Stimulated activated CD8-positive, alpha-beta memory T cell treated with anti-CD3 and anti-CD28 coated beads, Interleukin-4, amount 100 ng/mL, for 24 hours (primary cell): ENCODE data around the gene CBL.

Source experiments
- DNase-seq: peaks from one replicate; pipeline ENCODE4 v3.0.0-alpha.2; 2020; ENCODE audit warnings: low read depth

The CBL gene

DNA sequence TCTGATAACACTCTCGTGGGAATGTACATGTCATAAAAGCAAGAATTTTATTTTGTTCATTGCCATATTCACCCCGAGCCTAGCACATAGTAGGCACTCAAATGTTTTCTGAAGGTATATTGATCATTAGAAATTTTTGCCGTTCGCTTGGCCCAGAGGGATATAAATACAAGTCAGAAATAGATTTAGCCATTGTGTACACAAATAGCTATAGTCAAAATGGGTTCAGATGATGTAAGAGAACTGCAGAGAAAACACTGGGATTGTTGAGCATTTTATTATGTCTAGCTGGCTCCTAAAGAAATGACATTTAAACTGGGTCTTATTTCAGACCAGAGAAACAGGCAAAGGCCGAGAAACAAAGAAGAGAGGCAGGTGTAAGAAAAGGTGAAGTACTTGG lies 61.5 kb downstream of the CBL start:
- DNase-seq = no peak

DNA sequence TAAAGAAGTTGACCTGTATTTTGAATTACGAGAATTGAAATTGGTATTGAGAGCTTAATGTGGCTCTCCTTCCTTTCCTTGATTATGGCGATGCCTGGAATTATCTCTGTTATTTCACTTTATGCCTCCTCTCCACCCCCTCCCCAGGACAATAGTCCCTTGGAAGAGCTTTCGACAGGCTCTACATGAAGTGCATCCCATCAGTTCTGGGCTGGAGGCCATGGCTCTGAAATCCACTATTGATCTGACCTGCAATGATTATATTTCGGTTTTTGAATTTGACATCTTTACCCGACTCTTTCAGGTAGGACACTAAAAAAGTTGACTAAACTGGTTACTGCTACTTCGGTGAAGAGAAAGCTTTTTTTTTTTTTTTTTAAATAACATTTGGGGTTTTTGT lies 67.6 kb downstream of the CBL start:
- no peak for DNase-seq

DNA sequence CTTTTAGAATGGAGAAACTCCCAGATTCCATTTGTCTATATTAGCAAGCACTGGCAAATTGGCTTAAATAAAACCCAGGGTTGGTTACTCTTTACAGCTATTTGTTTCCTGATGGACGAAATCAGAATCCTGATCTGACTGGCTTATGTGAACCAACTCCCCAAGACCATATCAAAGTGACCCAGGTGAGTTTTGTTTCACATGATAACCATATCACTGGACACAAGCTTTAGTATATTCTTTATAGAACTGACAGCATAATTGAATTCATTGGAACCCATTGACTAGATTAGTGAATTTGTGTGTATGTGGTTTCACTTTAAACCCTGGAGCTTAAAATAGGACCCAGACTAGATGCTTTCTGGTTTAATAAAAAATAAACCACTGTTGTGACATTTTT lies 71.5 kb downstream of the CBL start:
- no peak for DNase-seq

DNA sequence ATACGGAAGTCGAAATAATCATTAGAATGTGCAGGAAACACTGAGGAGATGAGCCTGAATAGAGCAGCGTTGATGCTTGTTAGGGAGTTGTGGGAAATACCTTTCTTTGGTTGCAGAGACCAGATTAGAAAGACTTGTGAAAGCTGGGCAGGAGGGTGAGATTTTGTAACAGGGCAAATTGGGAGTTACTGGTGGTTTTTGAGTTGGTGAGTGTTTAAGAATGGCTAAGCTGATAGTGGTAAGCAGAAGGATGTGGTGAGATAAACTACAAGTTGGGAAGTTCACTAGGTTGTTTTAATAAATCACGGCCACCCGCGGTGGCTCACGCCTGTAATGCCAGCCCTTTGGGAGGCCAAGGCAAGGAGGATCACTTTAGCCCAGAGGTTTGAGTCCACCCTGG lies 76.4 kb downstream of the CBL start:
- no peak for DNase-seq

DNA sequence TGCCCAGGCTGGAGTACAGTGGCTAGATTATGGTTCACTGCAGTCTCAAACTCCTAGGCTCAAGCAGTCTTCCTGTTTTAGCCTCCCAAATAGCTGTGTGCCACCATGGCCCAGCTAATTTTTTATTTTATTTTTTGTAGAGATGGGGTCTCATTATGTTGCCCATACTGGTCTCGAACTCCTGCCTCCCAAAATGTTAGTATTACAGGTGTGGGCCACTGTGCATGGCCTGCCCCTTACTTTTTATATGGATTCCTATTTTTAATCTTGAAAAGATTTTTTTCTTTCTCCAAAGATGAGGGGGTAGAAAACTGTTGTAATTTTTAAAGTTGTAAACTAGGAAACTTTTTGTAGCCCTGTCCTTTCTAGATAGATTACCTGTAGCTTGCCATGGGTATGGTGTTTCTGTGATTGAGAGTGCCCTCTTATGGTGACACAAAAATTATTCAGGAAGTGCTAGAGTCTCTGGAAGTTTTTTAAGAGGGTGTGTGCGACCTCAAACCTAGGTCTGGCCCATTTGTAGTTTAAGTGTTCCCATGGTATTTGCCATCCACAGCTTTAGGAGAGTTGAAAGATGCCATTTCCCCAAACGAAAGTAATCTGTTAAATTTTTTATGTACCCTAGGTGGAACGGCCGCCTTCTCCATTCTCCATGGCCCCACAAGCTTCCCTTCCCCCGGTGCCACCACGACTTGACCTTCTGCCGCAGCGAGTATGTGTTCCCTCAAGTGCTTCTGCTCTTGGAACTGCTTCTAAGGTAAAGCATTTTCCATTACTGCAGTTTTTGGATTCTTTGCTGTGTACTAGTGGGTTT lies 78.4 kb downstream of the CBL start:
- DNase-seq = no peak

DNA sequence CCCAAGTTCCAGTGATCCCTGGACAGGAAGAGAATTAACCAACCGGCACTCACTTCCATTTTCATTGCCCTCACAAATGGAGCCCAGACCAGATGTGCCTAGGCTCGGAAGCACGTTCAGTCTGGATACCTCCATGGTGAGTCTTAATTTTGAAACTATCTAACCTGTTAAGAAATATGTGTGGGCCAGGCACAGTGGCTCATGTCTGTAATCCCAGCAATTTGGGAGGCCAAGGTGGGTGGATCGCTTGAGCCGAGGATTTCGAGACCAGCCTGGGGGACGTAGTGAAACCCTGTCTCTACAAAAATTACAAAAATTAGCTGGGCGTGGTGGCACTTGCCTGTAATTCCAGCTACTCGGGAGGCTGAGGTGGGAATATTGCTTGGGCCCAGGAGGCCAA lies 79.3 kb downstream of the CBL start:
- no peak for DNase-seq

DNA sequence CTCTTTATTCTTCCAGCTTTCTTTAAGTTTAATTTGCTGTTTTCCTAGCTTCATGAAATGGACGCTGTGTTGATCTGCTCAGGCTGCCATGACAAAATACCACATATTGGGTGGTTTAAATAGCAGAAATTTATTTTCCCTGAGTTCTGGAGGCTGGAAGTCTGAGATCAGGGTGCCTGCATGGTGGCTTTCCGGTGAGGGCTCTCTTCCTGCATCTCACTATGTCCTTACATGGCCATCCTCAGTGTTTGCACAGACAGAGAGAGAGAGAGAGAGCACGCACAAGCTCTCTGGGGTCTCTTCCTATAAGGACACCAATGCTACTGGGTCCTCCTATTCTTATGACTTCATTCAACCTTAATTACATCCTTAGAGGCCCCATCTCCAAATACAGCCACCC lies 82.1 kb downstream of the CBL start:
- DNase-seq = no peak

DNA sequence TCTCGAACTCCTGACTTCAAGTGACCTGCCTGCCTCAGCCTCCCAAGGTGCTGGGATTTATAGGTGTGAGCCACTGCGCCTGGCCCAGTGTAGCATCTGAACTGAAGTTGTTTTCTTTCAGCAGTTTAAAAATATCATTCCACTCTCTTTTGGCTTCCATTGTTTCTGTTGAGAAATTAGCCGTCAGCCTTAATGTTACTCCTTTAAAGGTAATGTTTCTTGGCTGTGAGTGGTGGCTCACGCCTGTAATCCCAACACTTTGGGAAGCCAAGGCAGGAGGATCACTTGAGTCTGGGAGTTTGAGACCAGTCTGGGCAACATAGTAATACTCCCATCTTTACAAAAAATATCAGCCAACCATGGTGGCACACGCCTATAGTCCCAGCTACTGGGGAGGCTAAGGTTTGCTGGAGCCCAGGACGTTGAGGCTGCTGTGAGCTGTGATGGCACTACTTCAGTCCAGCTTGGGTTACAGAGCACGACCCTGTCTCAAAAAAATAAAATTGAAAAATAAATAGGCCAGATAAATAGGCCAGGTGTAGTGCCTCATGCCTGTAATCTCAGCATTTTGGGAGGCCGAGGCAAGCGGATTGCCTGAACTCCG lies 84.9 kb downstream of the CBL start:
- DNase-seq = no peak

DNA sequence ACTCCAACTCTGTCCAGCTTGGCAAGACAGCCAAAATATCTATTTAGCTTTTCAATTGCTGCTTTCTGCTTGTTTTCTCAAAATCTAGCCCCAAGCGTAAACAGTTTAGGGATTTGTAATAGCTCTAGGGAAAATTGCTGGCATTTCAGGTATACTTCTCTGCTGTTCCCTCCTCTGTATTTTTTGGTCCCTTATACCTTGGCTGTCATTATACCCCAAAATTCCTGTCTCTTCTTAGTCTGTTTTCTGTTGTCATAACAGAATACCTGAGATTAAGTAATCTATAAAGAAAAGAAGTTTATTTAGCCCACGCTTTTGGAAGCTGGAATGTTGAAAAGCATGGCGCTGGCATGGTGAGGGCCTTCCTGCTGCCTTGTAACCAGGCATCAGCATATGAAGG lies 87.3 kb downstream of the CBL start:
- no peak for DNase-seq

DNA sequence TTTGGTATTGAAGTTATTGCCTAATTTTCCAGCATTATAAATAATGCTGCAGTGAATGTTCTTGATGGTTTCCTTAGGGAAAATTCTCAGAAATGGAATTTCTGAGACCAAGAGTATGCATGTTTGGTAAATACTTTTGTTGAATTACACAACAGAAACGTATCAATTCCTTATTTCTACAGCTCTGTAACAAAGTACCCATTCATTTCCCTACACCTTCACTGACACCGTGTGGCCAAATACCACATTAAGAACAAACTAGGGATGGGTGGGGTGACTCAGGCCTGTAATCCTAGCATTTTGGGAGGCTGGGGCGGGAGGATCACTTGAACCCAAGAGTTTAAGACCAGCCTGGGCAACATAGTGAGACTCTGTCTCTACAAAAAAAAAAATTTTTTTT lies 89.0 kb downstream of the CBL start:
- DNase-seq = no peak

DNA sequence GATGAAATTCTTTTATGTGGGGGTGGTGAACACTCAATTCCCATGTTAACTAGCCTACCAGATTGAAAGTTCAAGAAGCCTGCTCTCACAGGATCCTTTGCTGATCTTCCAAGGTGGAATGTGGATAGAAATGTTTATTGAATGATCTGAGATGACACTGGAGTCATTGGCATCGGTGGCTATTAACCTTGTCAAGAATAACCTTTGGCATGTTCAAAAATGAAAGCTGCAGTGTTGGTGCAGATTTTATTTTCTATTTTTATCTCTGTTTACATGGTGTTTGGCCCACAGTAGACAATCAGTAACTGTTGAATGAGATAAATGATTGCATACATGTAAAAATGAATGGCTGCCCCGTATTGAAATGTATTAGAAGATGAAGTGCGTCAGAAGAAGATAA lies 91.8 kb downstream of the CBL start:
- no peak for DNase-seq

DNA sequence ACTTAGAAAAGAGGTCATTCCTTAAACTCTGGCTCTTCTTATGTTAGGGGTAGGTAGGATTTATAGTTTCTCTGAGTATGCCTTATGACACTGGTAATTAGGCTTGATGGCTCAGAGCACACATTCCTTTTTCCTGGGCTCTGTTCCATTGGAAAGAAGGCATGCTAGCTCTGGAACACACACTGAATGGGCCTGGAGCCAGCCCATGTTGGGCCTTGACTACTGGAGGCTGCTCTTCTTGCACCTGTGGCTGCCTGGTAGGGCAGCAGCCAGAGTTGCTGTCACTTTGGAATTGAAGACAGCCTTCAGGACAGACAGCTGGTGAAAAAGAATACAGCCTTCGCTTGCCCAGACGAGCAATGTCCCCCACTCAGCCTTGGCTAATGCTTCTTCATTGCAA lies 92.6 kb downstream of the CBL start:
- DNase-seq = no peak

DNA sequence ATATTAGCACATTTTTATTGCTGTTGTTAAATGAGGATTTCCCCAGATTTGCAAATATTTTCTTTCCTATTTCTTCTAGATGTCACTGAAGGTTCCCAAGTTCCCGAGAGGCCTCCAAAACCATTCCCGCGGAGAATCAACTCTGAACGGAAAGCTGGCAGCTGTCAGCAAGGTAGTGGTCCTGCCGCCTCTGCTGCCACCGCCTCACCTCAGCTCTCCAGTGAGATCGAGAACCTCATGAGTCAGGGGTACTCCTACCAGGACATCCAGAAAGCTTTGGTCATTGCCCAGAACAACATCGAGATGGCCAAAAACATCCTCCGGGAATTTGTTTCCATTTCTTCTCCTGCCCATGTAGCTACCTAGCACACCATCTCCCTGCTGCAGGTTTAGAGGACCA lies 93.3 kb downstream of the CBL start:
- no peak for DNase-seq

DNA sequence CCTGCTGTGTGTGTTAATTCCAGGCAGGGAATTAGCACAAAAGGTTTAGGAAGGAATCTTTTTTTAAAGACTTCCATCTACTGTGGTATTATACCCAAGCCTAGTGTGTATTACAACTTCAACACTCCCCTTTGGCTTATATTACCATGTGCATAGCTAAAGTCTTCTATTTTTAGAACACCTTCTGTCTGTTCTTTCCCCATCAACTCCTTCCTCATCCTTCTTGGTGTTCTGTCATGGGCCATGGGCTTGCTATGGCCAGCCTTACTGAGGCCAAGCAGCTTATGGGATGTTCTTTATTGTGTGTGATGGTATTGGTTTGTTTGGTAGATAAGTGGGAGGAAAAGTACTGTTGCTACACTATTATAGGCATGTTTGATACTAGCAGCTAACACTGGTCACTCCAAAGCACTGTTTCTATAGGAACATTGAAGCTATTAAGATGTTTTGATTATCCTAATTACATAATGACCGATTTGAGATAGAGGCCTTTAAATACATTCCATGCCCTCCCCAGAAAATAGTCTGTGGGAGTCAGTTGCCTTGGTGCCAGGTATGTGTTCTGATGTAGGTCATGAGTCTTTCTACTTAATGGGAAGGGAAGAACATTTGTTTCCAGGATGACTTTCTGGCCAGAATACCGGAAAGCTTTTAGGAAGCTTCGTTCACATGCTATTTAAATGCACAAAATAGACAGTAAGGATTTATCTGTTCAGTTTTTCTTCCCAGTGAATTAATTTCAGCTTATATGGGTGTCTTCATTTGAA lies 94.2 kb downstream of the CBL start:
- DNase-seq = no peak

DNA sequence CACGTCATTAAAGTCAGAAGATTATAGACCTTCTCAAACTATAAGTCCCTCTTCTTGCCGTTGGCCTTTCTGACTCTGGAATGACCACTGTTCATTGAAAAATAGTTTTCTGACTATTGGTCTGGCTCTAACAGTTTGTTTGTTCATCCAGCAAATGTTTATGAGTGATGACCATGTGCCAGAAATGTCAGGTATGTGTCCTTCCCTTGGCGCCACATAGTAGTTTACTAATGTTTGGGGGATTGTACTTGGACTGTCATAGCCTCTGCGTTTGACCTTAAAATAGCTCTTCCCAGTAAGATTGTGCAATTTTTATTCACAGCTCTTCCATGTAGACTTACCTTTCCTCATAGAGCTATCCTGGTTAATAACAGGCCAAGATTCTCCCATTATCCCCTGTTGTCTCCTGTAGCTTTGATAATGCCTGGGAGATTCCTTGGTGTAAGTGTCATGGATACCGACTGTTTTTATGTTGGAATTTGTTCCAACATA lies 97.1 kb downstream of the CBL start:
- no peak for DNase-seq

DNA sequence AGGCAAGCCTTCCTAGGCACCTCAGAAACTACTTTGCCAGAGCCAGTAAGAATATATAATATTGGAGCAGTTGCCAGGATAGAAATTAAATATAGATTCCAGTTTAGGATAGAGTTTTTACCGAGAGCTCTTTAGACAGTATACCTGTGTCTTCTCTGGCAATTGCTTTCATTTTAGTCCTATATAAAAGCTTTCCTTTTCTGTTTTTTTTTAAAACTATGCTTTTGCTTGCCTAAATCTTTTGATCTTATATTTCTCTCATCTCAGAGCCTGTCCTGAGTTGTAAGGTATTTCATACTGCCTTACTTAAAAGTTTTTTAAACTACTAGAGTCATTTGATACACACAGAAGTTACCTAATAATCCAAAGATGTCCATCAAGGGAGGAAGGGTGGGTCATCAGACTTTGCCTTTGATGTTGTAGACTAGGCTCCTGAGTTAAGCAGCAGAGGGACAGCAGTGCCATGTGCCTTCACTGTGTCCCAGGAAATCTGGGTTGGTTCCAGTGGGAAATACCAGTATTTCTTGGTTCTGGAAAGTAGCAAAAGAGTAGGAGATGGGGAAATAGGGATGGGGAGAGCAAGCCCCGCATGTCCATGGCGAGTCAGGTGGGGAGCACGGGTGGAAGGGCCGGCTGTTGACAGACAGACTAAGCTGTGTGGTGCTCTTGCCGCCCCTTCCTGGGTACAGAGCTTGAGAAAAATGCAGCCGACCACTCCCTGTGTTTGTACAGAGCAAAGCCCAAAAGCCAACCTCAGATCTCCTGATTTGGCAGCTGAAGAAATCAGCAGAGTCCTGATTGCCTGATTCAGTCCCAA lies 99.6 kb downstream of the CBL start:
- no peak for DNase-seq

DNA sequence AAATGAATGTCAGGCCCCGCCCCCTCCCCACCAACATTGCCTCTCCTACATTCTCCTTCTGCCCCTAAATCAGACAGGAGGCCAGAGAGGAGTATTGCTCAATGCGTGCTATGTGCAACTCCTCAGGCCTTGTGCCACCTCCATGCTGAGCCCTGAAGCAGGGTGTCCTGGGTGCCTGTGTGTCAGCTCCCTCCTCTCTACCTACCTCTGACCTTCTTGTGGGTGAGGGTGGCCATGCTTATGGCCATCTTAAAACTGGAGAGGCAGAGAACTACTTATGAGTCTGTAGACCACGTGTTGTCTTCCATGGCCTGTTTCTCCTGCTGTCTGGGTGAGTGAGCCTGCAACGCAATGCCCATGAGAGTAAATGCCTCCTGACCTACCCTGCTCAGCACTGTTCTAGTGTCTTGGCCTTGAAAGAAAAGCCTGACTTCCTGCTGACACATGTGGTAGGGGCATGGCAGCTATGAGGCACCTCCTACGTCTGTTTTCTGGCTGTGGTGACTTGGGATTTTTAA lies 100.3 kb downstream of the CBL start:
- DNase-seq = no peak

DNA sequence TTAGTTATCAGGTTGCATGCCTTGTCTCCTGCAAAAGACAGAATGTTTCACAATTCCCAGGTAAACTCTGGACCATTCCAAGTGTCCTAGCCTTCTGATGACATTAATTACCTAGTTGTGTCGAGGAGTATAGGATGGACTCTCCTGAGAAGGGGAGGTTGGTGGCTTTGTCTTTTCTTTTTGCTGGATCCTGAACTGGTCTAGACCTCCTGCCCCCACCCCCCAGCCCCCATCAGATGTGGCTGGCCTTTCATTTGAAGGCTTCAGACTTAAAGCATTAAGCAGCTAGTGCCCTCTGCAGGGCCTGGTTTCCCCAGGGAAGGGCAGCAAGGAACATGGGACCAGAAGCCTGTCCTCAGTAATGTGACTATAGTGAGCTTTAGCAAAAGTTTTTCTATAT lies 101.1 kb downstream of the CBL start:
- no peak for DNase-seq

DNA sequence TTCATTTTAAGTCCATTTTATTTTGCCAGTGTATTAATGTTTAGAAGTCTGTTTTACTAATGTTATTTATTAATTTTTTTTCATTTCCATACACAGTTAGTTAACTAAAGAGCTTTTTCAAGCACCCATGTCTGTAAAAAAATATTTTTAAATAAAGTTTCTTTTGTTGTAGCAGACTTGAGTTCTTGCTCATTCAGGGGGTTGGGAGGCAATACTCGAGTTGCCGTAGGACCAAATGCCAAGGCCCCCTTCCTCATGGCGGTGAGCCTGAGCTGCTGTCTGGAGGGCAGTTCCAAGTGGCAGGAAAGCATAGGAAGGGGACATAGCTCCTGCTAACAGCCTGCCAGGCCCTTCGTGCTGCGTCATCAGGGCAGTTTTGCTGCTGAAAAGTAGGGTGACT lies 101.8 kb downstream of the CBL start:
- DNase-seq = no peak

DNA sequence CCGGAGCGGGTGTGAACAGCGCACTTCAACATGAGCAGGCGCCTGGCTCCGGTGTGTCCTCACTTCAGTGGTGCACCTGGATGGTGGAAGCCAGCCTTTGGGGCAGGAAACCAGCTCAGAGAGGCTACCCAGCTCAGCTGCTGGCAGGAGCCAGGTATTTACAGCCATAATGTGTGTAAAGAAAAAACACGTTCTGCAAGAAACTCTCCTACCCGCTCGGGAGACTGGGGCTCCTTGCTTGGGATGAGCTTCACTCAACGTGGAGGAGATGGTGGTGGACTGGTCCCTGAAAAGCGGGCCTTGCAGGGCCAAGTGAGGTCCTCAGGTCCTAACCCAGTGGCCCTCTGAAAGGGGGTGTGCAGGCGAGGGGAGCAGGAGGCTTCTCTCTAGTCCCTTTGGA lies 103.3 kb downstream of the CBL start:
- DNase-seq = no peak

DNA sequence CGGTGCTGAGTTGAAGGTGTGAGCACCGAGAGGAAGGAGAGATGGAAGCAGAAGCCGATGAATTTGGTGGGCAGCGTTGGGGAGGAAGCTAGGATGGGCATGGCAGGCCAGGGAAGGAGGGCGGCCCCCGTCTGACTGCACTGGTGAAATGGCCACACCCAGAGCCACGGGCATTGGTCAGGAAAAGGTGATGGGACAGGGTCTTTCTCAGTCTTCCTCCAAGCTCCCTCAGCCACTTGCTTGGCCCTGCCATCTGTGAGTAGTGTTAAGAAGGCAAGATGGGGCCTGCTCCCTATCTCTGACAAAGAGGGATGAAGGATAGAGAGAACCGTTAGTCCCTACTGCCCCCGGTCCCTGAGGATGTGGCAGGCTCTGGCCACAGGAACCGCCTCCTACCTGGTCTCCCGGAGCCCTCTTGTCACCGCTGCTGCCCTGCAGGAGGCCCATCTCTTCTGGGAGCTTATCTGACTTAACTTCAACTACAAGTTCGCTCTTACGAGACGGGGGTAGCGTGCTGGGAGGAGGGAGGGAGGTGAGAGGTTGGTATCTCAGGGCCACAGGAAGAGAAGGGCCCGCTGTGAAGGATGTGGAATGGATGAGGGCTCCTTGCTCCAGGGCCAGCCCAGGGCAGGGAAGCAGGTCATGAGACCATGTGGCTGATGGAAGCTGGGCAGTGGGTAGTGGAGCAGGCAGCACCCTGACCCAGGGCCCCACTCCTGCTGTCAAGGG lies 104.0 kb downstream of the CBL start:
- DNase-seq = no peak
